ENCODE measurements around the gene SLU7. TPM values are rescaled to one million over a fixed set of nuclear protein-coding genes. Genes with fewer than 3 reads are reported as not detected.

SLU7 gene
- total RNA-seq: 10 to 100 TPM; 50.1 to 54.6 TPM

DNA sequence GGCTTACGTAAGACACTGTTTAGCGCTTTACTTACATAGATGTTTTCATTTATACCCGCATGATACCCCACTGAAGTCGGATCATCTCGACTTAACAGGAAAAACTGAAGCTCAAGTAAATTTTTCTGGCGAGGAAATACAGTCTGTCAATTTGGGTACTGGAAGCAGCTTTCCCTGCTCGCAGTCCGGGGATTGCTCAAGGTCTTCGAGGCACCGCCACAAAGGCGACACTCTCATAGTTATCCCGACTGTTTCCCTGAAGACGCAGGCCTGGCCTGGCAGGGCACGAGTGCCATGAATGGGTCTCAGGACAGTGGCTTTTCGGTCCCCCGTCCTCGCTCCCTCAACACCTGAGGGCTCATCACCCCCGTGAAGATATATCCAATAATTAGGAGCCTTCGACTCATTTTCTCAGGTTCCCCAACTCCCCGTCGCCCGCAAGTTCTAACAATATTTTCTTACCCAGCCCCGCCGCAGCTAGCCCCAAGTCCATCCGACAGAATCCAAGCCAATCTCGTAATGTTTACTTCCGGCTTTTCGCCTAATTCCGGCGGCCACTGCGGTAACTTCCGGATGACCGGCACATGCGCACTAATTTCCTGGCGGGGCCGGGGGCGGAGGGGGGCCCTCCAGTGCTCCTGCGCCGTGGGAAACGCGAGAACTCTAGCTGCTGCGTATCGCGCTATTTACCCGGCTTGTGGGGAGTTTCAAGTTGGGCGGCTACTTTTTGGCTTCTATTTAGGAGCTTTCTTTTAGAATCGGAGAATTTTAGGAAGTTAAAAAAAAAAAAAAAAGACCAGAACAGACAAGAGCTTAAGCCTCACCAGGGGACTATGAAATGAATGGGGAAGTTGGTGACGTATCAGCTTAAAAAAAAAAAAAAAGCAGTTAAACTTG lies at the start of gene SLU7:
Gene SLU7, minus strand, starts transcription at position 521 of the 897 bp plus-strand sequence. CDS start 3,787 bp downstream, outside the sequence.
- ATAC-seq: peak; percentile 79
- peaks cover 21% of the 10 kb centered on the region for H3K36me3 Mint-ChIP-seq

GRCh38 chr5:160468363-160468975 lies 49.6 kb upstream of the SLU7 start:
- Mint-ChIP-seq H3K9me3 (ENCODE audit: low read depth) (no peaks in the 10 kb centered on the region), H3K4me1 (peaks cover 76% of the 10 kb centered on the region), H3K27me3 (no peaks in the 10 kb centered on the region), H3K27ac (peak overlapping the region; percentile 99), H3K4me3 (peak overlapping the region; percentile 97), H3K36me3 (peaks cover 45% of the 10 kb centered on the region)
- DNase-seq: no peak
- ATAC-seq: no peak
- CTCF ChIA-PET: interaction anchor here (2.2 to 9.8 kb wide), 5 partner anchors 17 to 49 kb away, joined by 10 to 172 read pairs (median 19); partner anchors contain the start of genes PTTG1 and SLU7

More for the DNA sequence above, at the start of gene SLU7:
- Mint-ChIP-seq H3K27ac (peak within 1 kb of the TSS; percentile 96), H3K4me3 (peak within 1 kb of the TSS; percentile 87), H3K27me3 (no peaks in the 10 kb centered on the region), H3K4me1 (peaks cover 58% of the 10 kb centered on the region), H3K9me3 (ENCODE audit: low read depth) (no peaks in the 10 kb centered on the region)
- CTCF ChIA-PET: interaction anchor here (1.0 to 3.4 kb wide), 7 partner anchors 8 to 396 kb away, joined by 3 to 40 read pairs (median 4); no protein-coding TSS in a partner anchor
- peak; percentile 96 for DNase-seq

- peak overlapping the region; percentile 99 for H3K27ac Mint-ChIP-seq
- no peaks in the 10 kb centered on the region for H3K27me3 Mint-ChIP-seq
- CTCF ChIA-PET: interaction anchor here (0.6 to 9.8 kb wide), 11 partner anchors 10 to 1263 kb away, joined by 3 to 172 read pairs (median 9); partner anchors contain the start of genes PTTG1 and SLU7
- H3K4me3 Mint-ChIP-seq: peak overlapping the region; percentile 97
- peaks cover 37% of the 10 kb centered on the region for H3K36me3 Mint-ChIP-seq
- DNase-seq (peak; percentile 95), ATAC-seq (peak; percentile 86)
- peaks cover 73% of the 10 kb centered on the region for H3K4me1 Mint-ChIP-seq
- no peaks in the 10 kb centered on the region for H3K9me3 Mint-ChIP-seq (ENCODE audit: low read depth)
These were observed 48.9 kb upstream of the SLU7 start for GRCh38 chr5:160467555-160468362.

DNA sequence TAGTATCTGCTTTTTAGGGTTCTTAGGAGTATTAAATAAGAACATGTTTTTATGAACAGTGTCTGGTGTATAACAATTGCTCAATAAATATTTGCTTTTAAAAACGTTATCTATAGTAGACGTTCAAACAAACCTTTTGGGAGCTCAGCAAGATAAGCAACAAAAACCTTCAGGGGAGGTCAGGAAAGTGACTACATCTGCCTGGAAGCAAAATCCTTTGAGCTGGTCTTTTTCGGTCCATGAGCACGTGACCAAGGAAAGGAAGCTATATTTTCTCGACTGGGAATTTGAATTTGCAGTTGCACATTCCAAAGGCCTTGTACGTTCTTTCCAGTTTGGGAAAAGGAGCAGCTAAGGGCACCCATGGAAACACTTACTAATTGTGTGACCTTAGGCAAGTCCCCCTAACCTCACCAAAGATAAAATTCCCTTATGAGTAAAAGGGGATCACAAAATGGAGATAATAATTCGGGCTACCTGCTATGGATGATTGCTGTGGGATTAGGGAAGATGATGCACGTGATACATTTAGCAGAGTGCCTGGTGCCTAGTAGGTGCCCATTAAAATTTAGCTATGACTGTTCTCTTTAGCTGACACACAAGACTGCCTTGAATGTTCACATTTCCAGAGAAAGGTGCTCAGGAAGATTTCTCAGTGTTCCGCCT lies 48.1 kb upstream of the SLU7 start:
- Mint-ChIP-seq H3K9me3 (ENCODE audit: low read depth) (no peaks in the 10 kb centered on the region), H3K4me3 (peak overlapping the region; percentile 97), H3K27ac (peak overlapping the region; percentile 99), H3K27me3 (no peaks in the 10 kb centered on the region), H3K4me1 (peaks cover 73% of the 10 kb centered on the region), H3K36me3 (peaks cover 34% of the 10 kb centered on the region)
- no peak for ATAC-seq
- no peak for DNase-seq
- CTCF ChIA-PET: interaction anchor here (0.6 to 9.8 kb wide), 11 partner anchors 11 to 1263 kb away, joined by 3 to 172 read pairs (median 9); partner anchors contain the start of genes PTTG1 and SLU7

- no peak for DNase-seq
- H3K36me3 Mint-ChIP-seq: peaks cover 27% of the 10 kb centered on the region
- CTCF ChIA-PET: interaction anchor here (2.3 to 9.8 kb wide), 4 partner anchors 12 to 43 kb away, joined by 9 to 172 read pairs (median 24); partner anchors contain the start of gene PTTG1
- H3K4me1 Mint-ChIP-seq: peaks cover 67% of the 10 kb centered on the region
- H3K4me3 Mint-ChIP-seq: no peak overlapping the region
- no peaks in the 10 kb centered on the region for H3K27me3 Mint-ChIP-seq
- no peak for ATAC-seq
- no peak overlapping the region for H3K27ac Mint-ChIP-seq
- H3K9me3 Mint-ChIP-seq (ENCODE audit: low read depth): no peaks in the 10 kb centered on the region
These were observed 47.2 kb upstream of the SLU7 start for GRCh38 chr5:160466116-160466515.

DNA sequence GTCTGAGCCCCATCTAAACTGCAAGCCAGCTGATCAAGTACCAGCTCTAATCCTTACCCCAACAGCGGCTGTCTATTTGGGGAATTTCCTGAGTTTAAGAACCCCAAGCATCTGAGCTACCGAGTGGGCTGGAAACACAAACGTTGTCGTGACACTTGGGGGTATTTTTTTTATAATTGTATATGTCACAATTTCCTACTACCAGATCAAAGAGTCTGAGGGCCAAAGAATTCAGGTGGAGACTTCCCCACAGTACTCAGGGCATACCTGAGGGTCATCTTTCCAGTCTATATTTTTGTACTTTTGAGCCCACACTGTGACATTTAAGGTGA lies 45.6 kb upstream of the SLU7 start:
- no peak overlapping the region for H3K4me3 Mint-ChIP-seq
- peaks cover 55% of the 10 kb centered on the region for H3K4me1 Mint-ChIP-seq
- DNase-seq: no peak
- ATAC-seq: no peak
- CTCF ChIA-PET: interaction anchor here (1.7 to 9.8 kb wide), 3 partner anchors 11 to 43 kb away, joined by 6 to 172 read pairs (median 29); no protein-coding TSS in a partner anchor
- peaks cover 14% of the 10 kb centered on the region for H3K36me3 Mint-ChIP-seq
- peak overlapping the region; percentile 25 for H3K27ac Mint-ChIP-seq
- H3K9me3 Mint-ChIP-seq (ENCODE audit: low read depth): no peaks in the 10 kb centered on the region
- H3K27me3 Mint-ChIP-seq: no peaks in the 10 kb centered on the region

GRCh38 chr5:160463740-160464465 lies 45.0 kb upstream of the SLU7 start:
- CTCF ChIA-PET: interaction anchor here (1.7 to 9.8 kb wide), 3 partner anchors 10 to 44 kb away, joined by 4 to 172 read pairs (median 6); no protein-coding TSS in a partner anchor
- Mint-ChIP-seq H3K4me3 (no peak overlapping the region), H3K4me1 (peaks cover 53% of the 10 kb centered on the region), H3K27ac (peak overlapping the region; percentile 25), H3K36me3 (peaks cover 8% of the 10 kb centered on the region), H3K27me3 (no peaks in the 10 kb centered on the region), H3K9me3 (ENCODE audit: low read depth) (no peaks in the 10 kb centered on the region)
- DNase-seq: no peak
- ATAC-seq: no peak

DNA sequence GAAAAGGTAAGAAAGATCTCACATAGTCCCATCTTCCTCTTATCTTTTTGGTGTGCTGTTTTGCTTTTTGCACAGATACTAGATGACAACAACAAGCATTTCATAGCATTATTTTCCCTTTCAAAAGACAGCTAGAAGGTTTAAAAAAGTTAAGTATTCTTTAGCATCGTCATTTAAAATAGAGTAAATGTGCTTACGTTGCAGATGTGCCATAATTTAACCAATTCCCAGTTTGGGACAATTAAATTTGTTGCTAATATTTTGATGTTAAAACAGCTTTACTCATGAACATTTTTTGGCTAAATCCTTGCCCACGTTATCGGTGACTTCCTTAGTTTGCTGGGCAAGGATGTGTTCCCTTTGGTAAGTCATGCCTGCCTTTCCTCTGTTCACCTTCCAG lies 44.3 kb upstream of the SLU7 start:
- H3K9me3 Mint-ChIP-seq (ENCODE audit: low read depth): no peaks in the 10 kb centered on the region
- H3K36me3 Mint-ChIP-seq: peaks cover 3% of the 10 kb centered on the region
- no peak overlapping the region for H3K27ac Mint-ChIP-seq
- no peak for DNase-seq
- H3K27me3 Mint-ChIP-seq: no peaks in the 10 kb centered on the region
- peaks cover 53% of the 10 kb centered on the region for H3K4me1 Mint-ChIP-seq
- ATAC-seq: no peak
- no peak overlapping the region for H3K4me3 Mint-ChIP-seq
- CTCF ChIA-PET: interaction anchor here (1.7 to 9.8 kb wide), 3 partner anchors 10 to 45 kb away, joined by 4 to 172 read pairs (median 6); no protein-coding TSS in a partner anchor

DNA sequence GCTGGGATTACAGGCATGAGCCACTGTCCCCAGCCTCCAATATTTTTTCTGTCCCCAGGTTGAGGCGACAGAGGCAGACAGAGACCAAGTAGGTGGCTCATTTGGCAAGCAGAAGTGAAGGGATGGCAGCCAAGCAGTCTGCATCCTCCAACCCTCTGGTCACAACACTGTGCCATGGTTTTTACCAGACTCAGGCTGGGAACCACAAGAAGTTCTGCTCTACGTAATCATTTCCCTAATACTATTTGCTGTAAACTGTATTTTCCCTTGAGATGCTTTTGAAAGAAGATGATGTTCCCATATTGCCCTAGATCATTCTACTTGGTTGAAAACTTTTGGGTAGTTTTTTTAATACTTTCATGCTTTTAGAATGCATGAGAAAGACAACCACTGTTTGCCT lies 43.3 kb upstream of the SLU7 start:
- CTCF ChIA-PET: interaction anchor here (1.8 to 4.8 kb wide), 2 partner anchors 22 to 46 kb away, joined by 4 to 66 read pairs; no protein-coding TSS in a partner anchor
- peaks cover 2% of the 10 kb centered on the region for H3K36me3 Mint-ChIP-seq
- ATAC-seq (no peak), DNase-seq (no peak)
- no peak overlapping the region for H3K4me3 Mint-ChIP-seq
- H3K27me3 Mint-ChIP-seq: no peaks in the 10 kb centered on the region
- no peak overlapping the region for H3K27ac Mint-ChIP-seq
- no peaks in the 10 kb centered on the region for H3K9me3 Mint-ChIP-seq (ENCODE audit: low read depth)
- H3K4me1 Mint-ChIP-seq: peaks cover 47% of the 10 kb centered on the region

DNA sequence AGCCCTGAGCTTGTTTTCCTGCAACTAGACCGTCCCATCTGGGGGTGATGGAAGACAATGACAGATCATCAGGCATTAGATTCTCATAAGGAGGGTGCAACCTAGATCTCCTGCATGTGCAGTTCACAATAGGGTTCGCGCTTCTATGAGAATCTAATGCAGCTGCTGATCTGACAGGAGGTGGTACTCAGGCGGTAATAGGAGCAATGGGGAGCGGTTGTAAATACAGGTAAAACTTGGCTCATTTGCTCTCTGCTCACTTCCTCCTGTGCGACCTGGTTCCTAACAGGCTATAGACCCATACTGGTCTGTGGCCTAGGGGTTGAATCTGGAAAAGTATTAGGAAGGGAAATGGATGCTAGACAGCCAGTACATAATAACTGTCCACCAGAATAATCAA lies 42.5 kb upstream of the SLU7 start:
- Mint-ChIP-seq H3K4me1 (peaks cover 39% of the 10 kb centered on the region), H3K36me3 (peaks cover 2% of the 10 kb centered on the region), H3K4me3 (no peak overlapping the region), H3K27ac (no peak overlapping the region), H3K27me3 (no peaks in the 10 kb centered on the region), H3K9me3 (ENCODE audit: low read depth) (no peaks in the 10 kb centered on the region)
- CTCF ChIA-PET: interaction anchor here (1.1 to 4.8 kb wide), 3 partner anchors 9 to 48 kb away, joined by 3 to 66 read pairs (median 8); no protein-coding TSS in a partner anchor
- ATAC-seq (no peak), DNase-seq (no peak)

DNA sequence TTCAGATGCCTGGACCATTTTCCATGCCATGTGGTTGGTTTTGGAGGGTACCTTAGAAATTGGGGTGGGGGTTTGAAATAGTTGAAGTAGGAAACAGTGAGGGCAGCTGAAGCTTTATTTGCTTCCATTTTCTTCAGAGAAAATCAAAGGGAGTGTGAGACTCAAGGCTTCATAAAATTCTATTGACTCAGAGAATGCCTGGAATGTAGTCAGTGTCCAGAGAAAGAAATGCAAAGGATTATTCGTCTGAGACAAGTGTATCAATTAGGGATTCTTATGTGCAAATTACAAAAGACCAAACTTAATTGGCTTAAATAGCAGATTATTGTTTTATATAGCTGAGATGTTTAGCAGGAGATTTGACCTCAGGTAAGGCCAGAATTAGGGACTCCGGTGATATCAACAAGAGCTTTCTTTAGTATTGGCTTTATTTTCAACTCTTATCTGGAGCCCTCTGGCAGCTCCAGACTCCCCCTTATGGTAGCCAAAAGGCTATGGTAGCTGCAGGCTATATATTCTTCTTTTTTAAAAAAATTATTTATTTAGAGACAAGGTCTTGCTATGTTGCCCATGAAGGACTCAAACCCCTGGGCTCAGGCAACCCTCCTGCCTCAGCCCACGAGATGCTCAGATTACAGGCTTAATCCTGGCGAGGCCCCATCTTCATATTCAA lies 41.6 kb upstream of the SLU7 start:
- Mint-ChIP-seq H3K36me3 (peaks cover 2% of the 10 kb centered on the region), H3K27me3 (peaks cover under 1% of the 10 kb centered on the region), H3K9me3 (ENCODE audit: low read depth) (no peaks in the 10 kb centered on the region), H3K27ac (no peak overlapping the region), H3K4me3 (no peak overlapping the region), H3K4me1 (peaks cover 32% of the 10 kb centered on the region)
- DNase-seq (no peak), ATAC-seq (peak; percentile 54)
- CTCF ChIA-PET: interaction anchor here (0.7 to 4.8 kb wide), 6 partner anchors 10 to 49 kb away, joined by 3 to 66 read pairs (median 4); no protein-coding TSS in a partner anchor
